Spleen (tissue), 11 donors: ENCODE results near the gene AGBL1. TPM values are rescaled to one million over a fixed set of nuclear protein-coding genes. Genes with fewer than 3 reads are reported as not detected.

Experiments used
- DNase-seq: peaks from one replicate; pipeline ENCODE4 v3.0.0-alpha.2; 2020
- H3K27ac ChIP-seq, 8 donors: fragments of 200-600 bp; sonication (generic) in 7 of 8; 1 replicate in 4 of 8; 2 replicates in 4 of 8; pipeline versions ENCODE4 v1.5.0 to v1.8.0; 2016 to 2021; ENCODE audit warnings: inconsistent platforms in 4 of 8, mild to moderate bottlenecking in 4 of 8, moderate library complexity in 1 of 8
- H3K27me3 ChIP-seq, 7 donors: fragments of 200-600 bp; sonication (generic) in 6 of 7; replicated peaks in 1 of 7; 1 replicate in 4 of 7; 2 replicates in 3 of 7; pipeline versions ENCODE4 v1.5.0 to v1.8.0; 2016 to 2021; ENCODE audit warnings: inconsistent platforms in 3 of 7, mild to moderate bottlenecking in 1 of 7
- H3K36me3 ChIP-seq, 6 donors: fragments of 200-600 bp; sonication (generic) in 5 of 6; 1 replicate in 4 of 6; 2 replicates in 2 of 6; pipeline versions ENCODE4 v1.5.0 to v1.8.0; 2016 to 2021; ENCODE audit warnings: inconsistent platforms in 2 of 6
- H3K4me1 ChIP-seq, 6 donors: fragments of 200-600 bp; sonication (generic) in 5 of 6; 1 replicate in 3 of 6; 2 replicates in 3 of 6; pipeline versions ENCODE4 v1.5.0 to v1.8.0; 2016 to 2021; ENCODE audit warnings: inconsistent platforms in 3 of 6
- H3K4me3 ChIP-seq, 8 donors: fragments of 200-600 bp; sonication (generic) in 7 of 8; 1 replicate in 4 of 8; 2 replicates in 4 of 8; pipeline versions ENCODE4 v1.5.0 to v1.8.0; 2016 to 2021; ENCODE audit warnings: inconsistent platforms in 4 of 8, mild to moderate bottlenecking in 4 of 8, moderate library complexity in 2 of 8
- H3K9me3 ChIP-seq, 8 donors: fragments of 200-600 bp; sonication (generic) in 7 of 8; 1 replicate in 4 of 8; 2 replicates in 4 of 8; pipeline versions ENCODE4 v1.5.0 to v1.8.0; 2016 to 2021; ENCODE audit warnings: inconsistent platforms in 4 of 8
- CTCF ChIP-seq, 11 experiments: fragments of 200-600 bp in 7 of 11; fragments of 450-650 bp in 4 of 11; sonication (generic) in 4 of 11; IDR thresholded peaks in 8 of 11; conservative IDR thresholded peaks in 3 of 11; 1 replicate in 7 of 11; 2 replicates in 4 of 11; pipeline versions ENCODE4 v1.4.0 to v1.8.0; 2016 to 2021; ENCODE audit warnings: antibody characterized with exemption in 11 of 11, inconsistent platforms in 4 of 11, mild to moderate bottlenecking in 1 of 11
- POLR2A ChIP-seq, 3 donors: fragments of 450-650 bp; IDR thresholded peaks; one replicate each; pipeline ENCODE4 v1.5.1; 2017; ENCODE audit warnings: antibody characterized with exemption in 3 of 3, mild to moderate bottlenecking in 1 of 3
- POLR2AphosphoS5 ChIP-seq, 3 donors: sonication (generic); formaldehyde crosslinking; IDR thresholded peaks; one replicate each; pipeline ENCODE4 v1.5.1; 2017; ENCODE audit warnings: antibody characterized with exemption in 3 of 3
- WGBS, 5 donors: extraction: QIAGEN DNeasy Blood & Tissue Kit in 3 of 5; methylation state at CpG; one replicate each; pipeline versions ENCODE4 v1.1.5 to v1.1.7; 2013 to 2018; 5-methylcytosine and 5-hydroxymethylcytosine counted together
- intact Hi-C: fragments of 100-400 bp; cut with DNase I; formaldehyde crosslinking; loops from one replicate; pipeline ENCODE4 v1.15.0; 2023; ENCODE audit warnings: low total_unique reads
- polyA plus RNA-seq, 3 donors: library from polyadenylated mRNA; stranded (reverse); fragments of 200-250 nt; gene quantifications; one replicate each; pipeline ENCODE4 v1.2.1, GENCODE V29; 2013
- total RNA-seq, 7 donors: library from RNA; depleted of rRNA in 3 of 7; stranded (reverse); fragments of >200 nt in 3 of 7; fragmentation: NEBNext Ultra II Directional in 4 of 7; extraction: Animal tissue kit (Norgen Biotek cat#: 25700) in 4 of 7; gene quantifications; one replicate each; pipeline versions ENCODE4 v1.1.0 to v1.2.1, GENCODE V29; 2016 to 2021
- donor health status: healthy with polysubstance abuse.
- donor health status: DM: no; HTN: no; CAD: no; lungs with moderate emphysema.
- donor health status: DM: no; HTN: no; CAD: no.
- donor health status: Bipolar disorder and iron deficiency.
- donor health status: healthy.
- donor health status: DM: no; HTN: no; CAD: no.
- donor health status: DM: yes; HTN: yes; CAD: no.

AGBL1 gene
- total and polyA plus RNA-seq, 10 donors = not detected

GRCh38 chr15:86711476-86711875 lies 631.8 kb downstream of the AGBL1 start:
- no peak overlapping the region for H3K27ac ChIP-seq
- H3K9me3 ChIP-seq = no peaks in the 10 kb centered on the region
- intact Hi-C loops = no loop called here
- 83 to 100% (median 98%) methylated on average over 1 of the region's 1 CpG for WGBS, 5 donors
- H3K4me1 ChIP-seq = peaks cover 0 to 3% (median 0%) of the 10 kb centered on the region in 6 donors
- H3K27me3 ChIP-seq = no peaks in the 10 kb centered on the region
- no peak overlapping the region for H3K4me3 ChIP-seq
- TF ChIP-seq POLR2A (IDR thresholded peaks at IDR 0.05) (no peak), CTCF (IDR thresholded peaks at IDR 0.05 in 8 of 11, conservative IDR thresholded peaks at IDR 0.05 in 3 of 11) (no peak), POLR2AphosphoS5 (IDR thresholded peaks at IDR 0.05) (no peak)
- H3K36me3 ChIP-seq = no peaks in the 10 kb centered on the region
- DNase-seq = no peak

DNA sequence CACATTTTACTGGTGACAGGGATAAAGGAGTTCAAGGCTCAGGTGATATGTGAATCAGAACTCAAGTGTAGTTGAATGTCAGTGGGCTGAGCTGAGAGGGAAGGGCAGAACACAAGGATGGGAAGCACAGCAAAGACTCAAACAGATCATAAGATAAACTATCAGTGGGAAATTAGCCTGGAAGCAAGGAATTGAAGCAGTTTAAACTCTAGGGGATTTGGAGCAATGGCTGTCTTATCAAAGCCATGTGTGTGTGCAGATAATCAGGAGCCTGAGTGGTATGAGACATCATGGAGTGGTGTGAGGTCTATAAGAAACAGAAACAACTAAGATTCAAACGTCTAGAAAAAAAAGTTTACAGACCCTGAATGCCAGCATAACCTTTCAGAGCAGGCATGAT lies 634.6 kb downstream of the AGBL1 start:
- Histone ChIP-seq H3K4me1 (peaks cover 0 to 3% (median 0%) of the 10 kb centered on the region in 6 donors), H3K36me3 (no peaks in the 10 kb centered on the region), H3K4me3 (no peak overlapping the region), H3K27ac (no peak overlapping the region), H3K9me3 (no peaks in the 10 kb centered on the region), H3K27me3 (peaks cover 0 to 4% (median 0%) of the 10 kb centered on the region in 7 donors)
- no peak for DNase-seq
- intact Hi-C loops = no loop called here
- 3 to 29% (median 12%) methylated on average over 1 of the region's 1 CpG for WGBS, 5 donors
- TF ChIP-seq CTCF (IDR thresholded peaks at IDR 0.05 in 8 of 11, conservative IDR thresholded peaks at IDR 0.05 in 3 of 11) = no peak
- TF ChIP-seq POLR2A (IDR thresholded peaks at IDR 0.05) = no peak
- no peak for TF ChIP-seq POLR2AphosphoS5 (IDR thresholded peaks at IDR 0.05)

DNA sequence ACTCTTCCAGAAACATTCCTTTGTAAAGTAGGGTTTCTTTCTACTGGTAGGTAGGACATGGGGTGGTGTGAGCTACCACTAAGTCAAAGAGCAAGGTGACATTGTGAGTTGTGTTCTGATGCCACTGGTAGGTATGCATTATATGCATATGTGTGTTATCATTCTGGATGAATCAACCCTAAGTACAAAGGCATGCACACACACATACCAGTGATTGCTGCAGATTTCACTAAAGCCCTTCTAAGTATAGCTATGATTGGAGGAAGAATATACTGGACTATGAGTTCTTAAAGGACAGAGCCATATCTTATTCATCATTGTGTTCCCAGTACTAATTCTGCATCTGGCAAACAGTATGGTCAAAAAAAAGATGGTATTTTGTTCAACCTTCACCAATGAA lies 646.0 kb downstream of the AGBL1 start:
- Histone ChIP-seq H3K4me3 (no peak overlapping the region), H3K9me3 (peaks cover 0 to 5% (median 0%) of the 10 kb centered on the region in 8 donors), H3K27ac (no peak overlapping the region), H3K4me1 (no peaks in the 10 kb centered on the region), H3K27me3 (no peaks in the 10 kb centered on the region), H3K36me3 (no peaks in the 10 kb centered on the region)
- TF ChIP-seq CTCF (IDR thresholded peaks at IDR 0.05 in 8 of 11, conservative IDR thresholded peaks at IDR 0.05 in 3 of 11) (no peak), POLR2AphosphoS5 (IDR thresholded peaks at IDR 0.05) (no peak), POLR2A (IDR thresholded peaks at IDR 0.05) (no peak)
- intact Hi-C loops = no loop called here
- no peak for DNase-seq

DNA sequence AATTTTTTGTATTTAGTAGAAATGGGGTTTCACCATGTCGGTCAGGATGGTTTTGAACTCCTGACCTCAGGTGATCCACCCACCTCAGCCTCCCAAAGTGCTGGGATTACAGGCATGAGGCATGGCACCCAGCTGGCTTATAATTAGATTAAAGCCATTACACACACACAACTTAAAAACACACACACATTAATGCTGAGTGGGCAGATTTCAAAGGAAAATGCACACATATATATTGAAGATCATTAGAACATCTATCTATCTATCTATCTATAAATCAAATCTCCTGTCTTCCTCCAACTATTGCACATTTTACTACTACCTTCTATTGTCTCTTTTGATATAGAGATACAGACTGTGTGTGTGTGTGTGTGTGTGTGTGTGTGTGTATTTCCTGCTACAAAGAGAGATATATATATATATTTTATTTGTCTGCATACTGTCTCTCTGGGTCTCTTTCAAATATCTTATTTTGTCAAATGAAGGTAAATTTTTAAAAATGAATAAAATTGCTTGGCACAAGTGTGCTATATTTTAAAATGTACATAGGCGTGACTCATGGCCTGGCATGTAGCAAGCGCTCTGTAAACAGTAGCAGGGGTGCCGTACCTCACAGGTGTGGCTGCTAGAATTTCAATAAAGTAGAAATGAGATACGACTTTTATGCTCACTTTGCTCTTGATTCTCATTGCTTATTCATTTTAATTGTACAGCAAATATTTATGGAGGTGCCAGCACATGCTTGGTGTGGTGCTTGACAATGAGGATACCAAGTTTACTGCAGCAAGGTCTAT lies 655.8 kb downstream of the AGBL1 start:
- 79 to 84% (median 81%) methylated on average over 5 of the region's 5 CpGs for WGBS, 5 donors
- no peak for TF ChIP-seq POLR2A (IDR thresholded peaks at IDR 0.05)
- no peaks in the 10 kb centered on the region for H3K4me1 ChIP-seq
- no peak overlapping the region for H3K27ac ChIP-seq
- intact Hi-C loops = no loop called here
- no peak for DNase-seq
- no peaks in the 10 kb centered on the region for H3K36me3 ChIP-seq
- H3K9me3 ChIP-seq = peaks cover 0 to 6% (median 0%) of the 10 kb centered on the region in 8 donors
- no peaks in the 10 kb centered on the region for H3K27me3 ChIP-seq
- no peak overlapping the region for H3K4me3 ChIP-seq
